Loucy (cell line): ENCODE measurements around the gene LGR5.

Experiments used
- CTCF ChIP-seq: fragments of 200-600 bp; sonication (generic); conservative IDR thresholded peaks from 2 replicates; pipeline ENCODE4 v1.5.1; 2014; ENCODE audit warnings: mild to moderate bottlenecking, antibody characterized with exemption, low read length
- EZH2phosphoT487 ChIP-seq: fragments of 200-600 bp; IDR thresholded peaks from 2 replicates; pipeline ENCODE4 v1.6.1; 2018; ENCODE audit warnings: antibody characterized with exemption, mild to moderate bottlenecking, moderate library complexity, borderline replicate concordance

- TF ChIP-seq CTCF = no peak
- no peak for TF ChIP-seq EZH2phosphoT487
Measured at GRCh38 chr12:71426300-71427047, 13.1 kb upstream of the LGR5 start.
